HEK293 (cell line): Measurements from ENCODE around the gene C19orf33.

Experiments used
- AEBP2 ChIP-seq: fragments of 450-650 bp; formaldehyde crosslinking; IDR thresholded peaks from 2 replicates; pipeline ENCODE4 v1.5.1; 2016; ENCODE audit warnings: missing biosample characterization, missing genetic modification characterization, borderline replicate concordance
- BCL11B ChIP-seq: fragments of 450-650 bp; formaldehyde crosslinking; IDR thresholded peaks from 2 replicates; pipeline ENCODE4 v1.5.1; 2016; ENCODE audit warnings: low read depth, missing biosample characterization, missing genetic modification characterization
- HOXD13 ChIP-seq: sonication (generic); formaldehyde crosslinking; IDR thresholded peaks from 2 replicates; pipeline ENCODE4 v1.8.0; 2022; ENCODE audit warnings: missing genetic modification reagents, borderline replicate concordance
- MEIS1 ChIP-seq: sonication (generic); formaldehyde crosslinking; IDR thresholded peaks from 2 replicates; pipeline ENCODE4 v1.8.1; 2022; ENCODE audit warnings: missing genetic modification reagents, mild to moderate bottlenecking, borderline replicate concordance
- PRDM4 ChIP-seq: fragments of 450-650 bp; formaldehyde crosslinking; IDR thresholded peaks from 2 replicates; pipeline ENCODE4 v1.5.1; 2017; ENCODE audit warnings: missing biosample characterization, missing genetic modification characterization
- REST ChIP-seq: fragments of 450-650 bp; formaldehyde crosslinking; IDR thresholded peaks from 2 replicates; pipeline ENCODE4 v1.5.1; 2016; ENCODE audit warnings: missing biosample characterization, missing genetic modification characterization
- SP3 ChIP-seq: fragments of 450-650 bp; formaldehyde crosslinking; IDR thresholded peaks from 2 replicates; pipeline ENCODE4 v1.5.1; 2016; ENCODE audit warnings: missing biosample characterization, missing genetic modification characterization
- TCF7L2 ChIP-seq: IDR thresholded peaks from 2 replicates; pipeline ENCODE4 v1.6.1; 2011; ENCODE audit warnings: low read depth, mild to moderate bottlenecking, inconsistent platforms, low read length, moderate library complexity, borderline replicate concordance
- ZBTB10 ChIP-seq: fragments of 450-650 bp; formaldehyde crosslinking; IDR thresholded peaks from 2 replicates; pipeline ENCODE4 v1.5.1; 2016; ENCODE audit warnings: missing biosample characterization, missing genetic modification characterization
- ZBTB11 ChIP-seq: fragments of 450-650 bp; formaldehyde crosslinking; conservative IDR thresholded peaks from 2 replicates; pipeline ENCODE4 v1.5.1; 2016; ENCODE audit warnings: low read depth, missing biosample characterization, missing genetic modification characterization
- ZNF366 ChIP-seq: fragments of 450-650 bp; formaldehyde crosslinking; conservative IDR thresholded peaks from 2 replicates; pipeline ENCODE4 v1.5.1; 2016; ENCODE audit warnings: missing biosample characterization, missing genetic modification characterization
- ZNF398 ChIP-seq: fragments of 450-650 bp; formaldehyde crosslinking; IDR thresholded peaks from 2 replicates; pipeline ENCODE4 v1.5.1; 2017; ENCODE audit warnings: missing biosample characterization, missing genetic modification characterization
- ZNF423 ChIP-seq: fragments of 450-650 bp; formaldehyde crosslinking; IDR thresholded peaks from 2 replicates; pipeline ENCODE4 v1.5.1; 2016; ENCODE audit warnings: missing biosample characterization, missing genetic modification characterization
- ZNF48 ChIP-seq: fragments of 450-650 bp; formaldehyde crosslinking; IDR thresholded peaks from 2 replicates; pipeline ENCODE4 v1.5.1; 2016; ENCODE audit warnings: missing biosample characterization, missing genetic modification characterization
- ZNF558 ChIP-seq: fragments of 450-650 bp; formaldehyde crosslinking; IDR thresholded peaks from 2 replicates; pipeline ENCODE4 v1.5.1; 2016; ENCODE audit warnings: missing biosample characterization, missing genetic modification characterization
- ZNF580 ChIP-seq: fragments of 450-650 bp; formaldehyde crosslinking; IDR thresholded peaks from 2 replicates; pipeline ENCODE4 v1.5.1; 2016; ENCODE audit warnings: missing biosample characterization, missing genetic modification characterization
- ZNF610 ChIP-seq: fragments of 450-650 bp; formaldehyde crosslinking; IDR thresholded peaks from 2 replicates; pipeline ENCODE4 v1.5.1; 2016; ENCODE audit warnings: missing biosample characterization, missing genetic modification characterization, borderline replicate concordance
- ZNF626 ChIP-seq: fragments of 450-650 bp; sonication (Bioruptor Pico); formaldehyde crosslinking; IDR thresholded peaks from 2 replicates; pipeline ENCODE4 v1.5.1; 2018; ENCODE audit warnings: missing biosample characterization, missing genetic modification characterization, inconsistent platforms
- ZNF701 ChIP-seq: fragments of 450-650 bp; formaldehyde crosslinking; IDR thresholded peaks from 2 replicates; pipeline ENCODE4 v1.5.1; 2016; ENCODE audit warnings: missing biosample characterization, missing genetic modification characterization
- ZNF707 ChIP-seq: fragments of 450-650 bp; formaldehyde crosslinking; IDR thresholded peaks from 2 replicates; pipeline ENCODE4 v1.5.1; 2016; ENCODE audit warnings: missing biosample characterization, missing genetic modification characterization
- ZNF768 ChIP-seq: fragments of 450-650 bp; formaldehyde crosslinking; IDR thresholded peaks from 2 replicates; pipeline ENCODE4 v1.5.1; 2018; ENCODE audit warnings: missing biosample characterization, mild to moderate bottlenecking, missing genetic modification characterization
- ZSCAN16 ChIP-seq: fragments of 450-650 bp; formaldehyde crosslinking; IDR thresholded peaks from 2 replicates; pipeline ENCODE4 v1.5.1; 2016; ENCODE audit warnings: missing biosample characterization, missing genetic modification characterization

The C19orf33 gene

GRCh38 chr19:38265213-38265861 is 38.7 kb upstream of the C19orf33 start (continued):
- TF ChIP-seq REST (tag by site-specific recombination) (no peak), ZNF366 (tag by site-specific recombination) (peak; percentile 46), ZNF707 (tag by site-specific recombination) (no peak), ZNF398 (tag by site-specific recombination) (no peak), ZNF701 (tag by site-specific recombination) (no peak), MEIS1 (no peak), BCL11B (tag by site-specific recombination) (peak; percentile 85; the same call in 1 of the 2 replicates), ZNF610 (no peak), HOXD13 (CRISPR knock-in tag) (no peak), ZNF48 (tag by site-specific recombination) (no peak), ZNF626 (tag by site-specific recombination) (no peak), PRDM4 (tag by site-specific recombination) (0 out of 2 replicates have a peak, but pooled peaks have one; percentile 41), ZBTB10 (tag by site-specific recombination) (0 out of 2 replicates have a peak, but pooled peaks have one; percentile 14), TCF7L2 (no peak), ZBTB11 (tag by site-specific recombination) (no peak), SP3 (tag by site-specific recombination) (no peak), ZNF580 (tag by site-specific recombination) (no peak), ZNF768 (no peak), ZNF423 (tag by site-specific recombination) (no peak), AEBP2 (tag by site-specific recombination) (no peak), ZSCAN16 (no peak), ZNF558 (tag by site-specific recombination) (no peak)
